ENCODE data around the gene CRYGN. TPM values are rescaled to one million over a fixed set of nuclear protein-coding genes. Genes with fewer than 3 reads are reported as not detected.

The CRYGN gene
- polyA plus RNA-seq, 1 donor (not counting 4 experiments of a cell fraction or from before 2014, with no cell fraction given), result not detected

DNA sequence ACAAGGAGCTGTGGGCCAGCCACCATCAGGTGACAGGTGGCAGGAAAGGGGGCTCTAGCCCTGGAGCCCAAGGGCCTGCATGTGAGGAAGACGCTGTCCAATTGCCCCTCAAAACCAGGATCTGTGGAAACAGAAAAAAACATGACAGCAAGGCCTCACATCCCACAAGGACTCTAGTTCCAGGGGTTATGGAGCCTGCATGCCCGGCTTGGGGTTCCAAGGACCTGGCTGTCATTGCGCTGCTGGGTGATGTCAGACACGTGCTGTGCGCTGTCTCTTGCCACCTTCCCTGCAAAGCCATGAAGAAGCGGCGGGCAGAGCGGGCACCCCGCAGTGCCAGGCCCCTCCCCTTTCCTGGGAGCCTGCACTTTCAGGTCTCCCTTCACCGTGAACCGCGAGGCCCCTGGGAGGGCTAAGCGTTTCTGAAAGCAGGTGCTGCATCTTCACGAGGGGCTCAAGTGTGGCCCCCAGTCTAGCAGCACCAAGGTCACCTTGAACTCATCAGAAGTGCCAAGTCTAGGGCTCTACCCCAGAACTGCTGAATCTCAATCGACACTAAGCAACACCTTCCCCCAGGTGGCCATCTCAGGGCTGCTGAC is 15.1 kb upstream of the CRYGN start:
- Histone ChIP-seq H3K9me1 (ENCODE audit: control insufficient read depth, extremely low read depth, insufficient read depth, low read length) (no peaks in the 10 kb centered on the region), H3K79me2 (ENCODE audit: control insufficient read depth, insufficient read depth, low read length) (no peaks in the 10 kb centered on the region), H2AFZ (ENCODE audit: control insufficient read depth, low read length) (no peak overlapping the region), H3K4me2 (ENCODE audit: control insufficient read depth, extremely low read depth, insufficient read depth, low read depth, low read length) (no peak overlapping the region), H3K4me3 (ENCODE audit: control insufficient read depth in 2 of 3, extremely low read depth in 1 of 3, insufficient read depth in 2 of 3, low read depth in 1 of 3, low read length in 3 of 3) (no peak overlapping the region), H3K9ac (ENCODE audit: control insufficient read depth, extremely low read depth, insufficient read depth, low read length) (no peak overlapping the region), H3K36me3 (ENCODE audit: control insufficient read depth in 2 of 2, extremely low read depth in 1 of 2, insufficient read depth in 2 of 2, low read length in 2 of 2) (no peaks in the 10 kb centered on the region), H3K9me3 (ENCODE audit: control insufficient read depth, low read depth, low read length) (no peaks in the 10 kb centered on the region), H4K20me1 (ENCODE audit: control insufficient read depth, extremely low read depth, insufficient read depth, low read length) (no peaks in the 10 kb centered on the region), H3K4me1 (ENCODE audit: control insufficient read depth, extremely low read depth, insufficient read depth, low read length) (peaks cover 6% of the 10 kb centered on the region), H3K27me3 (ENCODE audit: control insufficient read depth, extremely low read depth, insufficient read depth, low read length) (peaks cover 4% of the 10 kb centered on the region), H3K27ac (ENCODE audit: control insufficient read depth, insufficient read depth, low read length) (no peak overlapping the region)
- DNase-seq (ENCODE audit: low read depth, low spot score) (no peak), FAIRE-seq (no peak)
- no peak for TF ChIP-seq EZH2 (IDR thresholded peaks at IDR 0.05; ENCODE audit: low read length)
- TF ChIP-seq, protein P1, sequence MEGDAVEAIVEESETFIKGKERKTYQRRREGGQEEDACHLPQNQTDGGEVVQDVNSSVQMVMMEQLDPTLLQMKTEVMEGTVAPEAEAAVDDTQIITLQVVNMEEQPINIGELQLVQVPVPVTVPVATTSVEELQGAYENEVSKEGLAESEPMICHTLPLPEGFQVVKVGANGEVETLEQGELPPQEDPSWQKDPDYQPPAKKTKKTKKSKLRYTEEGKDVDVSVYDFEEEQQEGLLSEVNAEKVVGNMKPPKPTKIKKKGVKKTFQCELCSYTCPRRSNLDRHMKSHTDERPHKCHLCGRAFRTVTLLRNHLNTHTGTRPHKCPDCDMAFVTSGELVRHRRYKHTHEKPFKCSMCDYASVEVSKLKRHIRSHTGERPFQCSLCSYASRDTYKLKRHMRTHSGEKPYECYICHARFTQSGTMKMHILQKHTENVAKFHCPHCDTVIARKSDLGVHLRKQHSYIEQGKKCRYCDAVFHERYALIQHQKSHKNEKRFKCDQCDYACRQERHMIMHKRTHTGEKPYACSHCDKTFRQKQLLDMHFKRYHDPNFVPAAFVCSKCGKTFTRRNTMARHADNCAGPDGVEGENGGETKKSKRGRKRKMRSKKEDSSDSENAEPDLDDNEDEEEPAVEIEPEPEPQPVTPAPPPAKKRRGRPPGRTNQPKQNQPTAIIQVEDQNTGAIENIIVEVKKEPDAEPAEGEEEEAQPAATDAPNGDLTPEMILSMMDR (optimal IDR thresholded peaks at IDR 0.05 in 1 of 3, IDR thresholded peaks at IDR 0.05 in 1 of 3, conservative IDR thresholded peaks at IDR 0.05 in 1 of 3; ENCODE audit: extremely low read depth in 1 of 3, insufficient read depth in 2 of 3, low read length in 3 of 3), result no peak
- dilution Hi-C loops (cut with MboI; ENCODE audit: extremely low pct_ligation_motif_present, low sequenced_read_pairs), result no loop called here

DNA sequence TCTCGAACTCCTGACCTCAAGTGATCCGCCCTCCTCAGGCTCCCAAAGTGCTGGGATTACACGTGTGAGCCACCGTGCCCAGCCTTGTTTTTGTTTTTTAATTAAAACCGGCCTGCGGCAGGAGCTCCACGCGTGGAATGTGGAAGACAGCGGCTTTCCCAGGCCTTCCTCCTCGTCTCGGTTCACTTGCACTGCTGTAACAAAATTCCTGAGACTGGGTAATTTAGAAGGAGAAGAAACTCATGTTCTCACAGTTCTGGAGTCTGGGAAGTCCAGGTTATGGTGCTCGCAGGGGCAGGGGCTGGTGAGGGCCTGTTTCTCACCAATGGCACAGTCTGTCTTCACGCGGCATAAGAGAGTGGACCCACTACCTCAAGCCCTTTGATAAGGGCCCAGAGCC is 14.4 kb upstream of the CRYGN start:
- FAIRE-seq (no peak), DNase-seq (ENCODE audit: low read depth, low spot score) (no peak)
- dilution Hi-C loops (cut with MboI; ENCODE audit: extremely low pct_ligation_motif_present, low sequenced_read_pairs), result no loop called here
- H3K79me2 ChIP-seq (ENCODE audit: control insufficient read depth, insufficient read depth, low read length), result no peaks in the 10 kb centered on the region
- H3K9me1 ChIP-seq (ENCODE audit: control insufficient read depth, extremely low read depth, insufficient read depth, low read length), result no peaks in the 10 kb centered on the region
- peaks cover 4% of the 10 kb centered on the region for H3K27me3 ChIP-seq (ENCODE audit: control insufficient read depth, extremely low read depth, insufficient read depth, low read length)
- no peaks in the 10 kb centered on the region for H3K36me3 ChIP-seq (ENCODE audit: control insufficient read depth in 2 of 2, extremely low read depth in 1 of 2, insufficient read depth in 2 of 2, low read length in 2 of 2)
- no peak overlapping the region for H2AFZ ChIP-seq (ENCODE audit: control insufficient read depth, low read length)
- H3K4me3 ChIP-seq (ENCODE audit: control insufficient read depth in 2 of 3, extremely low read depth in 1 of 3, insufficient read depth in 2 of 3, low read depth in 1 of 3, low read length in 3 of 3), result no peak overlapping the region
- H3K27ac ChIP-seq (ENCODE audit: control insufficient read depth, insufficient read depth, low read length), result no peak overlapping the region
- H3K4me2 ChIP-seq (ENCODE audit: control insufficient read depth, extremely low read depth, insufficient read depth, low read depth, low read length), result no peak overlapping the region
- TF ChIP-seq EZH2 (IDR thresholded peaks at IDR 0.05; ENCODE audit: low read length), result no peak
- TF ChIP-seq, protein P1 (optimal IDR thresholded peaks at IDR 0.05 in 1 of 3, IDR thresholded peaks at IDR 0.05 in 1 of 3, conservative IDR thresholded peaks at IDR 0.05 in 1 of 3; ENCODE audit: extremely low read depth in 1 of 3, insufficient read depth in 2 of 3, low read length in 3 of 3), result no peak
- H4K20me1 ChIP-seq (ENCODE audit: control insufficient read depth, extremely low read depth, insufficient read depth, low read length), result no peaks in the 10 kb centered on the region
- H3K9ac ChIP-seq (ENCODE audit: control insufficient read depth, extremely low read depth, insufficient read depth, low read length), result no peak overlapping the region
- H3K9me3 ChIP-seq (ENCODE audit: control insufficient read depth, low read depth, low read length), result no peaks in the 10 kb centered on the region
- H3K4me1 ChIP-seq (ENCODE audit: control insufficient read depth, extremely low read depth, insufficient read depth, low read length), result no peaks in the 10 kb centered on the region

Measured in keratinocyte (primary cell).